Lung (tissue), 12 donors: ENCODE measurements around the gene FLACC1. TPM values are rescaled to one million over a fixed set of nuclear protein-coding genes. Genes with fewer than 3 reads are reported as not detected.

Experiments
- ATAC-seq: fragments of 200-7000 bp; cut with Tn5 transposase; one replicate; pipeline ENCODE4 v1.9.1; 2020; ENCODE audit warnings: moderate number of reproducible peaks; ENCODE audit not compliant: insufficient read depth, low FRiP score
- DNase-seq, 3 donors: peaks; one replicate each; pipeline ENCODE4 v3.0.0-alpha.2; 2013 to 2017
- H3K27ac ChIP-seq, 2 donors: one replicate each; pipeline ENCODE4 v1.5.1; 2013; ENCODE audit warnings: mild to moderate bottlenecking in 2 of 2, moderate library complexity in 2 of 2, control low read depth in 1 of 2, inconsistent platforms in 1 of 2, low read depth in 1 of 2, low read length in 1 of 2
- H3K27me3 ChIP-seq, 3 donors: one replicate each; pipeline ENCODE4 v1.5.1; 2013; ENCODE audit warnings: low read length in 2 of 3; ENCODE audit not compliant: control insufficient read depth in 3 of 3, insufficient read depth in 3 of 3
- H3K36me3 ChIP-seq, 4 donors: one replicate each; pipeline ENCODE4 v1.5.1; 2013; ENCODE audit warnings: low read length in 4 of 4, mild to moderate bottlenecking in 1 of 4, moderate library complexity in 1 of 4; ENCODE audit not compliant: control insufficient read depth in 4 of 4, insufficient read depth in 4 of 4
- H3K4me1 ChIP-seq, 5 donors: one replicate each; pipeline ENCODE4 v1.5.1; 2013; ENCODE audit warnings: low read length in 5 of 5, mild to moderate bottlenecking in 2 of 5, moderate library complexity in 1 of 5; ENCODE audit not compliant: control insufficient read depth in 5 of 5, insufficient read depth in 5 of 5
- H3K4me3 ChIP-seq: one replicate; pipeline ENCODE4 v1.5.1; 2013; ENCODE audit warnings: mild to moderate bottlenecking, control low read depth, moderate library complexity
- H3K9ac ChIP-seq, 2 donors: one replicate each; pipeline ENCODE4 v1.5.1; 2013; ENCODE audit warnings: low read length in 2 of 2, control low read depth in 1 of 2; ENCODE audit not compliant: insufficient read depth in 1 of 2
- H3K9me3 ChIP-seq, 4 donors: one replicate each; pipeline ENCODE4 v1.5.1; 2013; ENCODE audit warnings: low read length in 3 of 4, mild to moderate bottlenecking in 1 of 4, moderate library complexity in 1 of 4; ENCODE audit not compliant: control insufficient read depth in 4 of 4, insufficient read depth in 3 of 4
- CTCF ChIP-seq: IDR thresholded peaks from 2 replicates; pipeline ENCODE4 v1.5.1; 2012; ENCODE audit warnings: mild to moderate bottlenecking; ENCODE audit errors: control extremely low read depth, extremely low read depth
- WGBS, 2 donors: extraction: QIAGEN DNeasy Blood & Tissue Kit; methylation state at CpG; one replicate each; pipeline ENCODE4 v1.1.7; 2013; 5-methylcytosine and 5-hydroxymethylcytosine counted together
- polyA plus RNA-seq, 2 donors: library from polyadenylated mRNA; stranded (reverse); fragments of 200-250 nt; gene quantifications; one replicate each; pipeline ENCODE4 v1.2.1, GENCODE V29; 2013
- total RNA-seq, 2 donors: library from RNA; depleted of rRNA in 1 of 2; stranded (reverse); fragments of >200 nt in 1 of 2; gene quantifications; one replicate each; pipeline ENCODE4 v1.2.1, GENCODE V29; 2014 to 2021
- donor health status: control.
- donor health status: control.
- donor health status: Bipolar disorder and iron deficiency.
- donor health status: healthy.
- donor health status: DM: yes; HTN: yes; CAD: no.

FLACC1 gene
- total and polyA plus RNA-seq, 4 donors: 1.0 to 8.6 (median 4.9) TPM

GRCh38 chr2:201396595-201396994, 39.5 kb upstream of the FLACC1 start:
- TF ChIP-seq CTCF: no peak
- no peak overlapping the region for H3K9ac ChIP-seq
- no peak overlapping the region for H3K4me3 ChIP-seq
- WGBS, 2 donors: 83 to 93% methylated on average over 8 of the region's 8 CpGs
- no peaks in the 10 kb centered on the region for H3K9me3 ChIP-seq
- H3K36me3 ChIP-seq: peaks cover 2 to 35% (median 31%) of the 10 kb centered on the region in 4 donors
- H3K4me1 ChIP-seq: peaks cover 0 to 7% (median 5%) of the 10 kb centered on the region in 5 donors
- DNase-seq: no peak
- no peaks in the 10 kb centered on the region for H3K27me3 ChIP-seq
- ATAC-seq: no peak
- H3K27ac ChIP-seq: no peak overlapping the region

GRCh38 chr2:201383136-201383535, 26.0 kb upstream of the FLACC1 start:
- ATAC-seq (no peak), DNase-seq (no peak)
- Histone ChIP-seq H3K4me1 (no peaks in the 10 kb centered on the region), H3K27me3 (no peaks in the 10 kb centered on the region), H3K9ac (no peak overlapping the region), H3K27ac (no peak overlapping the region), H3K9me3 (no peaks in the 10 kb centered on the region), H3K4me3 (no peak overlapping the region), H3K36me3 (peaks cover 23 to 62% (median 40%) of the 10 kb centered on the region in 4 donors)
- 93 to 100% methylated on average over 1 of the region's 1 CpG for whole genome bisulfite sequencing, 2 donors
- TF ChIP-seq CTCF: no peak

GRCh38 chr2:201378496-201379397, 21.6 kb upstream of the FLACC1 start:
- WGBS, 2 donors: 95 to 97% methylated on average over 5 of the region's 5 CpGs
- Histone ChIP-seq H3K36me3 (peaks cover 12 to 35% (median 25%) of the 10 kb centered on the region in 4 donors), H3K27me3 (no peaks in the 10 kb centered on the region), H3K4me1 (no peaks in the 10 kb centered on the region), H3K4me3 (no peak overlapping the region), H3K9ac (no peak overlapping the region), H3K9me3 (no peaks in the 10 kb centered on the region), H3K27ac (no peak overlapping the region)
- no peak for TF ChIP-seq CTCF
- DNase-seq (no peak), ATAC-seq (no peak)
